NCI-H1105 (cell line): ENCODE measurements around the gene NDUFS2.
"Not testable (repeated sequence)": the region's sequence is repeated elsewhere in the genome, so short reads cannot be mapped to it uniquely, and the experiment has no call there.

ENCODE experiments used
- DNase-seq: peaks from one replicate; lab custom pipeline; 2025; lab: John Stamatoyannopoulos, UW

The NDUFS2 gene

GRCh38 chr1:161255302-161255701, 53.1 kb downstream of the NDUFS2 start:
- not testable (repeated sequence) for DNase-seq

DNA sequence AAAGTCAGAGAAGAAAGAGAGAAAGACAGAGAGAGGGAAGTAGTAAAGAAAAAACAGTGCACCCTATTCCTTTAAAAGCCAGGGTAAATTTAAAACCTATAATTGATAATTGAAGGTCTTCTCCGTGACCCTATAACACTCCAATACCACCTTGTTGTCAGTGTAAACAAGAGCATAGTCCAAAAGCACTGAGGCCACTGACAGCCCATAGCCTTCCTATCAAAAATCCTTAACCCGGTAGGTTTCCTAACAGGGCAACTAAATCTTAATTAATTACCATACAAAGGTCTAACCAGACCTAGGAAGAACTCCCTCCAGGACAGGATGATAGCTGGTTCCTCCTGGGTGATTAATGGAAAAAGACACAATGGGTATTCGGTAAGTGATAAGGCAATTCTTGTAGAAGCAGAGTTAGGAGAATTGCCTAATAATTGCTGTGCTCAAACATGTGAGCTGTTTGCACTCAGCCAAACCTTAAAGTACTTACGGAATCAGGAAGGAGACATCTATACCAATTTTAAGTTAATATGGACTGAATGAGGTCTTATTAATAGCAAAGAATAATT, 53.9 kb downstream of the NDUFS2 start:
- not testable (repeated sequence) for DNase-seq

DNA sequence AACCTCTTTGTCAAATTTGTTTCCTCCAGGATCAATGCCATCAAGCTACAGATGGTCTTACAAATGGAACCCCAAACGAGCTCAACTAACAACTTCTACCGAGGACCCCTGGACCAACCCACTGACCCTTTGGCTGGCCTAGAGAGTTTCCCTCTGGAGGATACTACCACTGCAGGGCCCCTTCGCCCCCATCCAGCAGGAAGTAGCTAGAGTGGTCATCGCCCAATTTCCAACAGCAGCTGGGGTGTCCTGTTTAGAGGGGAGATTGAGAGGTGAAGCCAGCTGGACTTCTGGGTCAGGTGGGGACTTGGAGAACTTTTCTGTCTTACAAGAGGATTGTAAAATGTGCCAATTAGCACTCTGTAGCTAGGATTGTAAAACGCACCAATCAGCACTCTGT, 54.9 kb downstream of the NDUFS2 start:
- not testable (repeated sequence) for DNase-seq

DNA sequence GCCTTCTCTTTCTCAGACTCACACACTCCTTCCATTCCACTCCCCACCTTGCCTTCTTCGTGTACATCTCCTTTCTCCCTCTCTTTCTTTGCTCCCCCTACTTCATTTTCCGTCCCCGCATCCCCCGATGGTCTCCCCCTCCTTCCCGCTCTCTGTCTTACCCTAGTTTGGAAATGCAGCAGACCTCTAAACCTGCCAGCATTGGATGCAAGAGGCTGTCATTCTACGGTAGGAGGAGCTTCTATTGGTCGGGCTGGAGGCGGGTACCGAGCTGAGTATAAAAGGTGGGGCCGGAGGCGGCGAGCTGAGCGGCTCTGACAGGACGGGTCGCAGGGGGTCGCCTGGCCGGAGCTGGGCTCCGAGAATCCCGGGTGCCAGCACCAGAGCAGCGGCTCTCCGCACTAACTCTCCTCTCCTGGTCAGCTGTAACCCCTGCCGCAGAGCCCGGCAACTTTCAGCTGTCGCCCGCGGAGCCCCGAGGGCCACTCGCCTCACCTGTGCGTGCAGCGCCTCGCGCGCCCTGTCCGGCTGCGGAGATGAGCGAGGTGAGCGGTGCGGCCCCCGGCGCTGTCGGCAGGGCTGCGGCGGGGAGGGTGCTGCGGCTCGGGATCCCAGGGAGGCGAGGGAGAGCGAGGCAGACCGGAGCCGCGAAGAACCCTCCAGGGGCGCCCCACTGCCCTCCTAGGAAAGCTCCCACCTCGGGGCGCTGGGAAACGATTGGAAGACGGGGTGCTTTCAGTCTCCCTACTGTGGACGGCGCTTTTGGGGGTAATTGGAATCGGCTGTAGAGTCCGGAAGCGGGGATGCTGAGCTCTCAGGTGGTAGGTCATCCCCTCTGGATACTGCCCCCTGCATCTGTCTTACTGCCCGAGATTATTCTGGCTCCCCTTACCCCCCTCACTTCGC, 56.5 kb downstream of the NDUFS2 start, which contains the start of gene PCP4L1:
TSS of gene PCP4L1 (plus strand) at position 307 of the 906 bp plus-strand sequence. CDS start at position 537, 230 bp downstream.
- DNase-seq: peak; percentile 66

- no peak for DNase-seq
Measured at GRCh38 chr1:161259345-161259702, 57.2 kb downstream of the NDUFS2 start.

- DNase-seq: no peak
Measured at GRCh38 chr1:161259765-161260164, 57.6 kb downstream of the NDUFS2 start.

DNA sequence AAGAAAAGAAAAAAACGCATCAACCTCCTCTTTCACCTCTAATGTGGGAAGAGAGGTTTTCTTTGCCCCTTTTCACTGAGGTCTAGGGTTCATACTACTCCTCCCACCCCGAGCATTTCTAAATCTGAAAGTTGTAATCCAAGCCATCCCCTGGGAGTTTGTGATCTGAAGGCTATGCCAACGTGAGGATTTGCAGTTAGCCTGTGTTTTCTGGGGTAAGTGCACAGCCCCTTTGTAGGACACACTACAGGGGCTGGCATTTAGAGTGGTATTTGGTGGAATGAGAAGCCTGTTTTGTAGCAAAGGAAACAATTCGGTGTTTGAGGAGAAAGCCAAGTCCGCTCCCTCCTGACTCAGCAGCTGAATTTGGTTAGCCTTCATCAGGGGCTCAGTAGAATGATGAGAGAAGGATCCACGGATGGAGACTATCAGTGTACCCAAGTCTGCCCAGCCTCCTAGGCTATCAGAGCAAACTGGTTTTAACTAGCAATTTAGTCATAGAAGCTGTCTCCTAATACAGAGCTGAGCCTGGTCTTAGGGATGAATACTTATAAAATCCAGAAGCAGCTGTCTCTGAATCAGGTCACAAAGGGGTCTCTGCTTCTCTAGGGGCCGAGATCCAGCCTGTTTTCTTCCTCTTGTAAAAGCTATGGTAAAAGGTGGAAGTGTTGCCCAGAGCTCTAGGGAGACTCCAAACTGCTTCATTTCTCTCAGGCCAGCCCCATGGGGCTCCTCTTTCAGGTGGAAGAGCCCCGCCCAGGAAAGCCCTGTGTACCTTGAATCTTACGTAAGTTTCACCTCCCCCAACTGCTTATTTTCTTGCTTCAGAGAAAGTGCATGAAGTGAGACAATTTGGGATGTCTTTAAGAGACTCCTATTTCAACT, 58.5 kb downstream of the NDUFS2 start:
- DNase-seq: no peak

DNA sequence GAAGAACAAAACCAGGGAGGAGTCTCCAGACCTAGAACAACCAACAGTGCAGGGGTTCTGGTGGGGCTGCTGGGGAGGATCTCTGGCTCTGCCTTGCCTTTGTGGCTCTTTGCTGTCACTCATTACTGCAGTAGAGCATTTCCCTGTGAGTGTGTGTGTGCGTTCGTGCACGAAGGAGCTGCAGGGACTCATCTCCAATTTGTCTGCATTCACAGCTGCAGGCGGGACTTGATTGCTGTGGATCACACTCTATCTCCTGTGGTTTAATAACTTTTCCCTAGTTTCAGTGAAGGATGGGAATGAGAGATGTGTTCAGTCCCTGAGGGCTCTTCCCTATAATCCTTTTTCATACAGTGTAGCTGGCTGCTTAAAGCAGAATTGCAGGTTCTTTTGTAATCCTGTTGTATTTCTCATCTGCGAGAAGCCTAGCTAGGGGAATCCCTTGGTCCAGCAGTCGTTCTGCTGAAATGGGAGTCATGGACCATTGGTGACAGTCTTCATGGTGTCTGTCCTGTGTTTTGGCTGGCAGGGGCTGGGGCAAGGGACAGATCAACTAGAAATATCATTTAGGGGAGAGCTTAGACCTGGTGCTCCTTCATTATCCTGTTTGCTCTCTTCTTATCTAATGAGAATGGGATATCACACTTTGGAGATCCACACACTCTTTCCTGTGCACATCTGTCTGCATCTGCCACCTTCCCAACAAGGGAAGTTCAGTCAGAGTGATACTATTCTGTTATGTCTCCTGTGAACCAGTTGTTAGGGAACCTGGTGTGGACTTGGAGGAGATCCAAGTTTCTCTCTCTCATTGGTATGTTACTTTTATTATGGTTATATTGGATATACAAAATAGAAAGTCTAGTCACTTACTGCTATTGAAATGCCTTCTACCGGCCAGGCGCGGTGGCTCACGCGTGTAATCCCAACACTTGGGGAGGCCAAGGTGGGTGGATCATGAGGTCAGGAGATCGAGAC, 59.4 kb downstream of the NDUFS2 start:
- no peak for DNase-seq
